SK-N-SH treated with all-trans-retinoic acid at 6 μM for 48 hours (cell line): ENCODE measurements around the gene KCNMB1.

Experiments used
- ATAC-seq: fragments of 200-7000 bp; cut with Tn5 transposase; 3 replicates; pipeline ENCODE4 v1.9.1; 2020; ENCODE audit warnings: mild to moderate bottlenecking, moderate library complexity
- ARNTL ChIP-seq: fragments of 450-650 bp; formaldehyde crosslinking; IDR thresholded peaks from 2 replicates; pipeline ENCODE4 v1.5.0; 2020; ENCODE audit warnings: low read depth, mild to moderate bottlenecking, moderate library complexity, borderline replicate concordance
- BACH2 ChIP-seq: fragments of 250-450 bp; sonication (Bioruptor Pico); IDR thresholded peaks from 2 replicates; pipeline ENCODE4 v1.9.0; 2021; ENCODE audit warnings: mild to moderate bottlenecking, borderline replicate concordance
- CREB5 ChIP-seq: fragments of 250-450 bp; sonication (Bioruptor Pico); IDR thresholded peaks from 2 replicates; pipeline ENCODE4 v1.5.1; 2020; ENCODE audit warnings: low read depth, mild to moderate bottlenecking, moderate library complexity
- CSDC2 ChIP-seq: fragments of 250-450 bp; sonication (Bioruptor Pico); IDR thresholded peaks from 2 replicates; pipeline ENCODE4 v1.5.0; 2020; ENCODE audit warnings: mild to moderate bottlenecking, moderate library complexity
- CSRNP3 ChIP-seq: fragments of 250-450 bp; sonication (Bioruptor Pico); IDR thresholded peaks from 2 replicates; pipeline ENCODE4 v1.5.1; 2021; ENCODE audit warnings: mild to moderate bottlenecking, moderate library complexity
- ESRRG ChIP-seq: fragments of 250-450 bp; sonication (Bioruptor Pico); IDR thresholded peaks from 2 replicates; pipeline ENCODE4 v1.6.1; 2021; ENCODE audit warnings: mild to moderate bottlenecking
- GLIS3 ChIP-seq: fragments of 250-450 bp; sonication (Bioruptor Pico); IDR thresholded peaks from 2 replicates; pipeline ENCODE4 v1.5.0; 2020; ENCODE audit warnings: mild to moderate bottlenecking, moderate library complexity
- ISL1 ChIP-seq: fragments of 250-450 bp; sonication (Bioruptor Pico); IDR thresholded peaks from 2 replicates; pipeline ENCODE4 v2.1.2; 2022; ENCODE audit warnings: mild to moderate bottlenecking, moderate library complexity
- OSR1 ChIP-seq: fragments of 250-450 bp; sonication (Bioruptor Pico); IDR thresholded peaks from 2 replicates; pipeline ENCODE4 v1.8.0; 2022; ENCODE audit warnings: moderate library complexity, mild to moderate bottlenecking, inconsistent platforms
- PATZ1 ChIP-seq: fragments of 250-450 bp; sonication (Bioruptor Pico); IDR thresholded peaks from 2 replicates; pipeline ENCODE4 v1.8.0; 2020; ENCODE audit warnings: mild to moderate bottlenecking, moderate library complexity, borderline replicate concordance
- POU6F1 ChIP-seq: fragments of 250-450 bp; sonication (Bioruptor Pico); IDR thresholded peaks from 2 replicates; pipeline ENCODE4 v1.8.0; 2021; ENCODE audit warnings: low read depth, mild to moderate bottlenecking, moderate library complexity, borderline replicate concordance
- PPARA ChIP-seq: fragments of 250-450 bp; sonication (Bioruptor Pico); IDR thresholded peaks from 2 replicates; pipeline ENCODE4 v1.5.0; 2020; ENCODE audit warnings: mild to moderate bottlenecking, borderline replicate concordance
- RARB ChIP-seq: fragments of 250-450 bp; sonication (Bioruptor Pico); IDR thresholded peaks from 2 replicates; pipeline ENCODE4 v1.8.0; 2021; ENCODE audit warnings: mild to moderate bottlenecking, moderate library complexity
- SNAI2 ChIP-seq: fragments of 250-450 bp; sonication (Bioruptor Pico); IDR thresholded peaks from 2 replicates; pipeline ENCODE4 v1.5.0; 2020; ENCODE audit warnings: mild to moderate bottlenecking, moderate library complexity
- TCF4 ChIP-seq: fragments of 250-450 bp; sonication (Bioruptor Pico); IDR thresholded peaks from 2 replicates; pipeline ENCODE4 v1.8.0; 2021; ENCODE audit warnings: mild to moderate bottlenecking, moderate library complexity, borderline replicate concordance
- TOX ChIP-seq: fragments of 250-450 bp; sonication (Bioruptor Pico); IDR thresholded peaks from 2 replicates; pipeline ENCODE4 v1.8.0; 2021; ENCODE audit warnings: mild to moderate bottlenecking, moderate library complexity, borderline replicate concordance
- TSHZ2 ChIP-seq: fragments of 250-450 bp; sonication (Bioruptor Pico); IDR thresholded peaks from 2 replicates; pipeline ENCODE4 v1.5.0; 2020; ENCODE audit warnings: mild to moderate bottlenecking, moderate library complexity
- ZC3H10 ChIP-seq: fragments of 250-450 bp; sonication (Bioruptor Pico); IDR thresholded peaks from 2 replicates; pipeline ENCODE4 v1.5.1; 2021; ENCODE audit warnings: mild to moderate bottlenecking, moderate library complexity
- ZFP3 ChIP-seq: fragments of 250-450 bp; sonication (Bioruptor Pico); IDR thresholded peaks from 2 replicates; pipeline ENCODE4 v1.5.0; 2020; ENCODE audit warnings: mild to moderate bottlenecking, moderate library complexity
- ZFP30 ChIP-seq: fragments of 450-650 bp; formaldehyde crosslinking; IDR thresholded peaks from 2 replicates; pipeline ENCODE4 v1.5.0; 2022; ENCODE audit warnings: mild to moderate bottlenecking, moderate library complexity
- ZNF565 ChIP-seq: fragments of 450-650 bp; formaldehyde crosslinking; conservative IDR thresholded peaks from 2 replicates; pipeline ENCODE4 v1.5.0; 2020; ENCODE audit warnings: low read depth, mild to moderate bottlenecking, moderate library complexity
- ZNF70 ChIP-seq: fragments of 450-650 bp; formaldehyde crosslinking; IDR thresholded peaks from 2 replicates; pipeline ENCODE4 v1.5.0; 2020; ENCODE audit warnings: mild to moderate bottlenecking, moderate library complexity
- ZNF8 ChIP-seq: fragments of 450-650 bp; formaldehyde crosslinking; IDR thresholded peaks from 2 replicates; pipeline ENCODE4 v1.5.0; 2020; ENCODE audit warnings: mild to moderate bottlenecking, moderate library complexity

Gene KCNMB1

GRCh38 chr5:170413897-170414296, 24.7 kb upstream of the KCNMB1 start:
- ATAC-seq: no peak
- no peak for TF ChIP-seq CSRNP3 (CRISPR knock-in tag)
- TF ChIP-seq ZFP3: no peak
- TF ChIP-seq ESRRG: no peak
- no peak for TF ChIP-seq RARB (CRISPR knock-in tag)
- TF ChIP-seq ARNTL: no peak

- no peak for ATAC-seq
- no peak for TF ChIP-seq CSDC2 (CRISPR knock-in tag)
- TF ChIP-seq ZFP3: no peak
- no peak for TF ChIP-seq POU6F1 (CRISPR knock-in tag)
- TF ChIP-seq ZC3H10 (CRISPR knock-in tag): no peak
- TF ChIP-seq ARNTL: no peak
- no peak for TF ChIP-seq GLIS3 (CRISPR knock-in tag)
- TF ChIP-seq TCF4 (CRISPR knock-in tag): no peak
- no peak for TF ChIP-seq TSHZ2 (CRISPR knock-in tag)
- TF ChIP-seq SNAI2: no peak
- no peak for TF ChIP-seq ZNF565
- no peak for TF ChIP-seq ZFP30 (CRISPR knock-in tag)
- TF ChIP-seq ESRRG: no peak
- no peak for TF ChIP-seq ZNF8 (CRISPR knock-in tag)
- TF ChIP-seq PATZ1: no peak
- TF ChIP-seq TOX: no peak
- TF ChIP-seq BACH2 (CRISPR knock-in tag): no peak
- no peak for TF ChIP-seq OSR1 (CRISPR knock-in tag)
- TF ChIP-seq PPARA: no peak
- no peak for TF ChIP-seq ISL1 (CRISPR knock-in tag)
- TF ChIP-seq RARB (CRISPR knock-in tag): no peak
Observed at GRCh38 chr5:170411100-170411499, 21.9 kb upstream of the KCNMB1 start.

GRCh38 chr5:170410401-170410800, 21.2 kb upstream of the KCNMB1 start:
- ATAC-seq: no peak
- TF ChIP-seq ZNF8 (CRISPR knock-in tag) (no peak), TCF4 (CRISPR knock-in tag) (no peak), CSRNP3 (CRISPR knock-in tag) (no peak), ESRRG (no peak), ZNF70 (no peak), RARB (CRISPR knock-in tag) (no peak), OSR1 (CRISPR knock-in tag) (no peak), CREB5 (CRISPR knock-in tag) (no peak), ZC3H10 (CRISPR knock-in tag) (no peak), BACH2 (CRISPR knock-in tag) (no peak), PPARA (no peak), ZNF565 (no peak)
